Panc1 (cell line): ENCODE data around the gene CPNE9. TPM values are rescaled to one million over a fixed set of nuclear protein-coding genes. Genes with fewer than 3 reads are reported as not detected.

ENCODE experiments used
- ATAC-seq: fragments of 200-7000 bp; cut with Tn5 transposase; 2 replicates; pipeline ENCODE4 v1.9.1; 2020; ENCODE audit warnings: mild to moderate bottlenecking, moderate library complexity
- BruUV-seq: library from RNA; stranded (reverse); fragments of 400-500 nt; replicated peaks from 2 replicates; lab custom pipeline; 2021; lab: Mats Ljungman, UMichigan
- CTCF ChIA-PET: fragments of 300-600 bp; sonication (Branson Sonifier 250); formaldehyde crosslinking; loops from one replicate; lab custom pipeline; 2022; ENCODE audit warnings: antibody characterized with exemption; lab: Charles Lee
- POLR2A ChIA-PET: fragments of 300-600 bp; sonication (Branson Sonifier 250); formaldehyde crosslinking; loops from one replicate; lab custom pipeline; 2022; ENCODE audit warnings: antibody characterized with exemption; lab: Charles Lee
- DNase-seq: peaks from one replicate; pipeline ENCODE4 v3.0.0-alpha.2; 2010; ENCODE audit warnings: low read depth, low spot score
- H3K27ac ChIP-seq: 2 replicates; pipeline ENCODE4 v1.5.1; 2011; ENCODE audit warnings: mild to moderate bottlenecking, low read length, inconsistent platforms
- H3K27me3 ChIP-seq: fragments of 200-500 bp; sonication (Bioruptor generic); 2 replicates; pipeline ENCODE4 v1.6.0; 2014; ENCODE audit warnings: low read length, inconsistent platforms; ENCODE audit not compliant: control insufficient read depth, insufficient read depth
- H3K36me3 ChIP-seq: fragments of 200-500 bp; sonication (Bioruptor generic); 2 replicates; pipeline ENCODE4 v1.5.1; 2014; ENCODE audit warnings: inconsistent platforms, mild to moderate bottlenecking, low read length, moderate library complexity; ENCODE audit not compliant: control insufficient read depth, insufficient read depth
- H3K4me1 ChIP-seq: 2 replicates; pipeline ENCODE4 v1.5.1; 2011; ENCODE audit warnings: inconsistent platforms, mild to moderate bottlenecking, low read length, moderate library complexity; ENCODE audit not compliant: control insufficient read depth, insufficient read depth
- H3K4me3 ChIP-seq, 2 experiments: 2 replicates each; pipeline ENCODE4 v1.5.1; 2011 to 2012; ENCODE audit warnings: low read depth in 2 of 2, low read length in 2 of 2, mild to moderate bottlenecking in 2 of 2, inconsistent platforms in 1 of 2, moderate library complexity in 1 of 2
- H3K9me3 ChIP-seq: fragments of 200-500 bp; sonication (Bioruptor generic); 2 replicates; pipeline ENCODE4 v1.5.1; 2014; ENCODE audit warnings: low read depth, mild to moderate bottlenecking, inconsistent platforms, low read length, moderate library complexity; ENCODE audit not compliant: control insufficient read depth, insufficient read depth
- POLR2AphosphoS5 ChIP-seq: IDR thresholded peaks from 2 replicates; pipeline ENCODE4 v1.6.1; 2012; ENCODE audit warnings: mild to moderate bottlenecking, low read depth, low read length, moderate library complexity
- SIN3A ChIP-seq: IDR thresholded peaks from 2 replicates; pipeline ENCODE4 v1.6.1; 2012; ENCODE audit warnings: low read depth, mild to moderate bottlenecking, low read length, moderate library complexity, borderline replicate concordance; ENCODE audit not compliant: insufficient read depth
- TCF7L2 ChIP-seq: IDR thresholded peaks from 2 replicates; pipeline ENCODE4 v1.6.1; 2011; ENCODE audit warnings: mild to moderate bottlenecking, low read depth, low read length, inconsistent platforms
- in situ Hi-C: cut with HindIII; loops from 2 replicates; pipeline ENCODE4 v1.10.0; 2016; ENCODE audit warnings: low sequenced_read_pairs, low pct_unique_long_range_greater_than_20kb
- intact Hi-C: fragments of 100-400 bp; cut with micrococcal nuclease; formaldehyde crosslinking; loops from one replicate; pipeline ENCODE4 v1.10.0; 2022; ENCODE audit not compliant: unreplicated experiment
- total RNA-seq: library from RNA; stranded (reverse); gene quantifications from one replicate; pipeline ENCODE4 v1.2.1, GENCODE V29; 2021; ENCODE audit not compliant: unreplicated experiment
- TF ChIP-seq, protein P1 (sequence below), 2 experiments: IDR thresholded peaks; 2 replicates each; pipeline ENCODE4 v1.6.1; 2011 to 2012; ENCODE audit warnings: low read depth in 2 of 2, control low read depth in 1 of 2, low read length in 1 of 2, mild to moderate bottlenecking in 1 of 2, moderate library complexity in 1 of 2; ENCODE audit not compliant: insufficient read depth in 1 of 2
- TF ChIP-seq, protein P2 (sequence below): fragments of 450-650 bp; IDR thresholded peaks from 2 replicates; pipeline ENCODE4 v1.5.1; 2017; ENCODE audit warnings: mild to moderate bottlenecking

Gene CPNE9
- total RNA-seq, 1 experiment from 2014 or later = 0.13 TPM

DNA sequence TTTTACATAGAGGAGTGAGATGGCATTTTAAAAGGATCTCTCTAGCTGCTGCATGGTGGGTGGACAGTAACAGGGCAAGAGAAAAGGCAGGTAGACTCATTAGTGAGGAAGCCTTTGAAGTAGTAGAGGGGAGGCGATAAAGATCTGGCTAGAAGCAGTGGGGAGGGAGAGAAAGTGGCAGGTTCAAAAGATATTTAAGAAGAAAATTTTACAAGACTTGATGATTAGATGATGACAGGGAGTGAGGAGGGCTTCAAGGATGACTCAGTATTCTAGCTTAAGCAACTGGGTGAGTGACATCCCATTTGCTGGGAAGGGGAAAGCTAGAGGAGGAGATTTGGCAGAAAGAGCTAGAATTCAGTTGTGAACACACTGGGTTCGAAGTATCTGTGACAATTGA, 24.1 kb downstream of the CPNE9 start:
- Histone ChIP-seq H3K4me3 (no peak overlapping the region), H3K27ac (no peak overlapping the region), H3K36me3 (no peaks in the 10 kb centered on the region; the same call in 1 of the 2 replicates), H3K27me3 (no peaks in the 10 kb centered on the region), H3K4me1 (peaks cover 2% of the 10 kb centered on the region; the same call in 1 of the 2 replicates), H3K9me3 (no peaks in the 10 kb centered on the region)
- CTCF ChIA-PET = interaction anchor here (0.7 to 1.2 kb wide), 2 partner anchors 9 to 22 kb away, joined by 3 read pairs; partner anchors contain the start of gene OGG1
- no peak for DNase-seq
- BruUV-seq = no TSS peak
- no peak for ATAC-seq
- in situ Hi-C loops (no loop called here), intact Hi-C loops (no loop called here)
- POLR2A ChIA-PET = no interaction called here
- TF ChIP-seq, protein P1, sequence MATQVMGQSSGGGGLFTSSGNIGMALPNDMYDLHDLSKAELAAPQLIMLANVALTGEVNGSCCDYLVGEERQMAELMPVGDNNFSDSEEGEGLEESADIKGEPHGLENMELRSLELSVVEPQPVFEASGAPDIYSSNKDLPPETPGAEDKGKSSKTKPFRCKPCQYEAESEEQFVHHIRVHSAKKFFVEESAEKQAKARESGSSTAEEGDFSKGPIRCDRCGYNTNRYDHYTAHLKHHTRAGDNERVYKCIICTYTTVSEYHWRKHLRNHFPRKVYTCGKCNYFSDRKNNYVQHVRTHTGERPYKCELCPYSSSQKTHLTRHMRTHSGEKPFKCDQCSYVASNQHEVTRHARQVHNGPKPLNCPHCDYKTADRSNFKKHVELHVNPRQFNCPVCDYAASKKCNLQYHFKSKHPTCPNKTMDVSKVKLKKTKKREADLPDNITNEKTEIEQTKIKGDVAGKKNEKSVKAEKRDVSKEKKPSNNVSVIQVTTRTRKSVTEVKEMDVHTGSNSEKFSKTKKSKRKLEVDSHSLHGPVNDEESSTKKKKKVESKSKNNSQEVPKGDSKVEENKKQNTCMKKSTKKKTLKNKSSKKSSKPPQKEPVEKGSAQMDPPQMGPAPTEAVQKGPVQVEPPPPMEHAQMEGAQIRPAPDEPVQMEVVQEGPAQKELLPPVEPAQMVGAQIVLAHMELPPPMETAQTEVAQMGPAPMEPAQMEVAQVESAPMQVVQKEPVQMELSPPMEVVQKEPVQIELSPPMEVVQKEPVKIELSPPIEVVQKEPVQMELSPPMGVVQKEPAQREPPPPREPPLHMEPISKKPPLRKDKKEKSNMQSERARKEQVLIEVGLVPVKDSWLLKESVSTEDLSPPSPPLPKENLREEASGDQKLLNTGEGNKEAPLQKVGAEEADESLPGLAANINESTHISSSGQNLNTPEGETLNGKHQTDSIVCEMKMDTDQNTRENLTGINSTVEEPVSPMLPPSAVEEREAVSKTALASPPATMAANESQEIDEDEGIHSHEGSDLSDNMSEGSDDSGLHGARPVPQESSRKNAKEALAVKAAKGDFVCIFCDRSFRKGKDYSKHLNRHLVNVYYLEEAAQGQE (IDR thresholded peaks at IDR 0.05; ENCODE audit: insufficient read depth in 1 of 2, low read depth in 2 of 2, low read length in 1 of 2) = no peak
- TF ChIP-seq POLR2AphosphoS5 (no peak), TCF7L2 (no peak), SIN3A (no peak)
- TF ChIP-seq, protein P2, sequence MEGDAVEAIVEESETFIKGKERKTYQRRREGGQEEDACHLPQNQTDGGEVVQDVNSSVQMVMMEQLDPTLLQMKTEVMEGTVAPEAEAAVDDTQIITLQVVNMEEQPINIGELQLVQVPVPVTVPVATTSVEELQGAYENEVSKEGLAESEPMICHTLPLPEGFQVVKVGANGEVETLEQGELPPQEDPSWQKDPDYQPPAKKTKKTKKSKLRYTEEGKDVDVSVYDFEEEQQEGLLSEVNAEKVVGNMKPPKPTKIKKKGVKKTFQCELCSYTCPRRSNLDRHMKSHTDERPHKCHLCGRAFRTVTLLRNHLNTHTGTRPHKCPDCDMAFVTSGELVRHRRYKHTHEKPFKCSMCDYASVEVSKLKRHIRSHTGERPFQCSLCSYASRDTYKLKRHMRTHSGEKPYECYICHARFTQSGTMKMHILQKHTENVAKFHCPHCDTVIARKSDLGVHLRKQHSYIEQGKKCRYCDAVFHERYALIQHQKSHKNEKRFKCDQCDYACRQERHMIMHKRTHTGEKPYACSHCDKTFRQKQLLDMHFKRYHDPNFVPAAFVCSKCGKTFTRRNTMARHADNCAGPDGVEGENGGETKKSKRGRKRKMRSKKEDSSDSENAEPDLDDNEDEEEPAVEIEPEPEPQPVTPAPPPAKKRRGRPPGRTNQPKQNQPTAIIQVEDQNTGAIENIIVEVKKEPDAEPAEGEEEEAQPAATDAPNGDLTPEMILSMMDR = no peak

DNA sequence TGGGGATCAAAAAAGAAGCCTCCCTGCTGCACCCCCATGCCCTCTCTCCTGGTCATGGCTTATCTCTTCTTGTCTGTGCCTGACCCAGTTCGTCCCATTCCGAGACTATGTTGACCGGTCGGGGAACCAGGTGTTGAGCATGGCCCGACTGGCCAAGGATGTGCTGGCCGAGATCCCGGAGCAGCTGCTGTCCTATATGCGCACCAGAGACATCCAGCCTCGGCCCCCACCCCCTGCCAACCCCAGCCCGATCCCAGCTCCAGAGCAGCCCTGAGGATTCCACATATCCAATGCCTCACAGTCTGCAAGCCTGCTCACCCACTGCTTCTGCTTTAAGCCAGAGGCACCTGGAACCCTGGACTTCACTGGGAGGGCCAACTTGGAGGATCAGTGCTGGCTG, 25.8 kb downstream of the CPNE9 start:
- no peaks in the 10 kb centered on the region for H3K9me3 ChIP-seq
- no peak overlapping the region for H3K27ac ChIP-seq
- H3K36me3 ChIP-seq = no peaks in the 10 kb centered on the region; the same call in 1 of the 2 replicates
- no TSS peak for BruUV-seq
- in situ Hi-C loops = no loop called here
- H3K27me3 ChIP-seq = no peaks in the 10 kb centered on the region
- no peak for ATAC-seq
- ChIA-PET POLR2A (no interaction called here), CTCF (no interaction called here)
- peaks cover 7% of the 10 kb centered on the region; the same call in 1 of the 2 replicates for H3K4me1 ChIP-seq
- H3K4me3 ChIP-seq = no peak overlapping the region
- intact Hi-C loops = no loop called here
- no peak for DNase-seq
- TF ChIP-seq SIN3A (no peak), TCF7L2 (no peak), POLR2AphosphoS5 (no peak)
- TF ChIP-seq, protein P1 (IDR thresholded peaks at IDR 0.05; ENCODE audit: insufficient read depth in 1 of 2, low read depth in 2 of 2, low read length in 1 of 2) = no peak
- TF ChIP-seq, protein P2 = no peak
